ENCODE measurements around the gene USP10. TPM values are rescaled to one million over a fixed set of nuclear protein-coding genes. Genes with fewer than 3 reads are reported as not detected.

Gene USP10
- total and polyA plus RNA-seq, 2 donors (not counting 1 experiment from before 2014, with no cell fraction given): 48.6 to 59.1 TPM

DNA sequence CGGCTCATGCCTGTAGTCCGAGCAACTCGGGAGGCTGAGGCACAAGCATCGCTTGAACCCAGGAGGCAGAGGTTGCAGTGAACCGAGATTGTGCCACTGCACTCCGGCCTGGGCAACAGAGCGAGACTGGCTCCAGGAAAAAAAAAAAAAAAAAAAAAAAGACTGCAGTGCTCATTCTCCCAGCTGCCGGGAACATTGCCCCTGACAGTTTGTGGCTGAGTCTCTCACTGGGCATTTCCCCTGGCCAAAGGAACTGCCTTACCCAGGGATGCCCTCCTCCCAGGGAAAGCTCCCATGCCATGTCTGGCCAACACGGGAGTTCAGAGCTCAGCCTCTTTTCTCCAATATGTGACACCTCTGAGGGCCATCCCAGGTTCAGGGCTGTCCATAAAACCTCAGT, 21.3 kb upstream of the USP10 start:
- no peaks in the 10 kb centered on the region for H3K36me3 ChIP-seq (ENCODE audit: control insufficient read depth, insufficient read depth, low read length)
- peaks cover 4% of the 10 kb centered on the region for H3K27me3 ChIP-seq (ENCODE audit: control insufficient read depth, insufficient read depth, low read length)
- TF ChIP-seq EZH2 (IDR thresholded peaks at IDR 0.05; ENCODE audit: low read length, missing control alignments): no peak
- TF ChIP-seq, protein P1, sequence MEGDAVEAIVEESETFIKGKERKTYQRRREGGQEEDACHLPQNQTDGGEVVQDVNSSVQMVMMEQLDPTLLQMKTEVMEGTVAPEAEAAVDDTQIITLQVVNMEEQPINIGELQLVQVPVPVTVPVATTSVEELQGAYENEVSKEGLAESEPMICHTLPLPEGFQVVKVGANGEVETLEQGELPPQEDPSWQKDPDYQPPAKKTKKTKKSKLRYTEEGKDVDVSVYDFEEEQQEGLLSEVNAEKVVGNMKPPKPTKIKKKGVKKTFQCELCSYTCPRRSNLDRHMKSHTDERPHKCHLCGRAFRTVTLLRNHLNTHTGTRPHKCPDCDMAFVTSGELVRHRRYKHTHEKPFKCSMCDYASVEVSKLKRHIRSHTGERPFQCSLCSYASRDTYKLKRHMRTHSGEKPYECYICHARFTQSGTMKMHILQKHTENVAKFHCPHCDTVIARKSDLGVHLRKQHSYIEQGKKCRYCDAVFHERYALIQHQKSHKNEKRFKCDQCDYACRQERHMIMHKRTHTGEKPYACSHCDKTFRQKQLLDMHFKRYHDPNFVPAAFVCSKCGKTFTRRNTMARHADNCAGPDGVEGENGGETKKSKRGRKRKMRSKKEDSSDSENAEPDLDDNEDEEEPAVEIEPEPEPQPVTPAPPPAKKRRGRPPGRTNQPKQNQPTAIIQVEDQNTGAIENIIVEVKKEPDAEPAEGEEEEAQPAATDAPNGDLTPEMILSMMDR (conservative IDR thresholded peaks at IDR 0.05 in 1 of 2, IDR thresholded peaks at IDR 0.05 in 1 of 2; ENCODE audit: low read depth in 1 of 2, low read length in 2 of 2): no peak
- H3K9me3 ChIP-seq (ENCODE audit: control insufficient read depth, insufficient read depth, low read depth, low read length): no peaks in the 10 kb centered on the region
- H2AFZ ChIP-seq (ENCODE audit: low read length): no peak overlapping the region
- H3K9ac ChIP-seq (ENCODE audit: insufficient read depth, low read length): no peak overlapping the region
- H3K4me3 ChIP-seq (replicated peaks in 1 of 4; ENCODE audit: control extremely low read depth in 1 of 4, insufficient read depth in 1 of 4, low read depth in 3 of 4, low read length in 4 of 4): no peak overlapping the region
- H3K79me2 ChIP-seq (ENCODE audit: control insufficient read depth, insufficient read depth, low read length): no peaks in the 10 kb centered on the region
- no peak for DNase-seq (ENCODE audit: low read depth in 2 of 2)
- H4K20me1 ChIP-seq (ENCODE audit: control insufficient read depth, extremely low read depth, insufficient read depth, low read length): no peaks in the 10 kb centered on the region
- H3K4me1 ChIP-seq (ENCODE audit: control insufficient read depth, extremely low read depth, insufficient read depth, low read length): no peaks in the 10 kb centered on the region
- H3K4me2 ChIP-seq (ENCODE audit: extremely low read depth, insufficient read depth, low read length): no peak overlapping the region
- no peak overlapping the region for H3K27ac ChIP-seq (ENCODE audit: insufficient read depth, low read length)

DNA sequence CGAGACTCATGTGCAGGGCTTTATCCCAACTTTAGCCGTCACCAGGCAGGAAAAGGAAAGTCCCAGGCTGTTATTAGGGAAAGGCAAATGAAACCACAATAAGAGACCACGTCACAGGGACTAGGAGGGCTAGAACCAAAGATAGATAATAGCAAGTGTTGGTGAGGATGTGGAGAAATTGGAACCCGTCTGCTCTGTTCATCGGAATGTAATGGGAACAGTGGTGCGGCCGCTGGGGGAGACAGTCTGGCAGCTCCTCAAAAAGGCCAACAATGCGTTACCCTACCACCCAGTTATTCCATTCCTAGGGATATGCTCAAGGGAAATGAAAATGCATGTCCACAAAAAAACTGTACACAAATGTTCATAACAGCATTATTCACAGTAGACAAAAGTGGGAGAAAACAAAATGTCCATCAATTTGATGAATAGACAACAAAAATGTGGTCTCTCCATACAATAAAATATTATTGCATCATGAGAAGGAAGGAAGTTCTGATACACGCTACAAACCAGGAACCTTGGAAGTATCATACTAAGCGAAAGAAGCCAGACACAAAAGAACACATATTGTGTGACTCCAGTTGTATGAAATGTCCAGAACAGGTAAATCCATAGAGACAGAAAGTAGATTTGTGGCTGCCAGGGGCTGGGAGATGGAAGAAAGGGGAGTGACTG, 19.5 kb upstream of the USP10 start:
- Histone ChIP-seq H3K27ac (ENCODE audit: insufficient read depth, low read length) (no peak overlapping the region), H3K9ac (ENCODE audit: insufficient read depth, low read length) (no peak overlapping the region), H3K4me1 (ENCODE audit: control insufficient read depth, extremely low read depth, insufficient read depth, low read length) (no peaks in the 10 kb centered on the region), H4K20me1 (ENCODE audit: control insufficient read depth, extremely low read depth, insufficient read depth, low read length) (no peaks in the 10 kb centered on the region), H3K36me3 (ENCODE audit: control insufficient read depth, insufficient read depth, low read length) (no peaks in the 10 kb centered on the region), H3K4me3 (replicated peaks in 1 of 4; ENCODE audit: control extremely low read depth in 1 of 4, insufficient read depth in 1 of 4, low read depth in 3 of 4, low read length in 4 of 4) (no peak overlapping the region), H3K27me3 (ENCODE audit: control insufficient read depth, insufficient read depth, low read length) (peaks cover 4% of the 10 kb centered on the region), H3K9me3 (ENCODE audit: control insufficient read depth, insufficient read depth, low read depth, low read length) (no peaks in the 10 kb centered on the region), H2AFZ (ENCODE audit: low read length) (no peak overlapping the region), H3K4me2 (ENCODE audit: extremely low read depth, insufficient read depth, low read length) (no peak overlapping the region), H3K79me2 (ENCODE audit: control insufficient read depth, insufficient read depth, low read length) (no peaks in the 10 kb centered on the region)
- TF ChIP-seq EZH2 (IDR thresholded peaks at IDR 0.05; ENCODE audit: low read length, missing control alignments): no peak
- TF ChIP-seq, protein P1 (conservative IDR thresholded peaks at IDR 0.05 in 1 of 2, IDR thresholded peaks at IDR 0.05 in 1 of 2; ENCODE audit: low read depth in 1 of 2, low read length in 2 of 2): no peak
- no peak for DNase-seq (ENCODE audit: low read depth in 2 of 2)

GRCh38 chr16:84680843-84681629, 18.8 kb upstream of the USP10 start:
- Histone ChIP-seq H3K4me2 (ENCODE audit: extremely low read depth, insufficient read depth, low read length) (no peak overlapping the region), H2AFZ (ENCODE audit: low read length) (no peak overlapping the region), H4K20me1 (ENCODE audit: control insufficient read depth, extremely low read depth, insufficient read depth, low read length) (no peaks in the 10 kb centered on the region), H3K79me2 (ENCODE audit: control insufficient read depth, insufficient read depth, low read length) (no peaks in the 10 kb centered on the region), H3K27ac (ENCODE audit: insufficient read depth, low read length) (no peak overlapping the region), H3K9me3 (ENCODE audit: control insufficient read depth, insufficient read depth, low read depth, low read length) (no peaks in the 10 kb centered on the region), H3K4me1 (ENCODE audit: control insufficient read depth, extremely low read depth, insufficient read depth, low read length) (no peaks in the 10 kb centered on the region), H3K36me3 (ENCODE audit: control insufficient read depth, insufficient read depth, low read length) (no peaks in the 10 kb centered on the region), H3K27me3 (ENCODE audit: control insufficient read depth, insufficient read depth, low read length) (peaks cover 4% of the 10 kb centered on the region), H3K4me3 (replicated peaks in 1 of 4; ENCODE audit: control extremely low read depth in 1 of 4, insufficient read depth in 1 of 4, low read depth in 3 of 4, low read length in 4 of 4) (no peak overlapping the region), H3K9ac (ENCODE audit: insufficient read depth, low read length) (no peak overlapping the region)
- no peak for TF ChIP-seq EZH2 (IDR thresholded peaks at IDR 0.05; ENCODE audit: low read length, missing control alignments)
- DNase-seq (ENCODE audit: low read depth in 2 of 2): no peak
